ENCODE data around the gene CDYL2. TPM values are rescaled to one million over a fixed set of nuclear protein-coding genes. Genes with fewer than 3 reads are reported as not detected.

Gene CDYL2
- total and polyA plus RNA-seq, 5 donors from 2014 or later: 1.2 to 37.6 (median 1.6) TPM

DNA sequence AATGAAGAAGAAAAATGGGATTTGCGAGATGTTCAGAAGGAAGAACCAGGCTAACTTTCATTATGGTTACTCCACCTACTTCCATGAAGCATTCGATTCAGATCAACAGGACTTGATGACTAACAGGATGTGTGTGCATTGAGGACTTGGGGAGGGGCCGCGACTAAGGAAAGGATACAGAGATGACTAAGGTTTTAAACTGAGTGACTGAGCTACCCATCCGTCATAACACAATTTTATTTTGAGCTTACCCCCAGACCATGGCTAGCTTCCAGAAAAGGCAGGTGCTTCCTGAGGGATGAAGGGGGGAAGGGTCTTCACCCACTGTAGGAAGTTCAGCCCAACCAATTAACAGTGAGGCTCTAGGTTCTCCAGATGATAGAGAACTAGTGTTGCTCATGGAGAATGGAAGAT lies 2.5 kb upstream of the CDYL2 start:
- H3K4me1 ChIP-seq (ENCODE audit: control insufficient read depth, insufficient read depth, low read length, poor library complexity, severe bottlenecking): peaks cover 13% of the 10 kb centered on the region
- Mint-ChIP-seq H3K4me1 (peaks cover 2 to 25% (median 22%) of the 10 kb centered on the region in 4 donors), H3K4me3 (peak overlapping the region; percentile 2 to 86 (median 44))

DNA sequence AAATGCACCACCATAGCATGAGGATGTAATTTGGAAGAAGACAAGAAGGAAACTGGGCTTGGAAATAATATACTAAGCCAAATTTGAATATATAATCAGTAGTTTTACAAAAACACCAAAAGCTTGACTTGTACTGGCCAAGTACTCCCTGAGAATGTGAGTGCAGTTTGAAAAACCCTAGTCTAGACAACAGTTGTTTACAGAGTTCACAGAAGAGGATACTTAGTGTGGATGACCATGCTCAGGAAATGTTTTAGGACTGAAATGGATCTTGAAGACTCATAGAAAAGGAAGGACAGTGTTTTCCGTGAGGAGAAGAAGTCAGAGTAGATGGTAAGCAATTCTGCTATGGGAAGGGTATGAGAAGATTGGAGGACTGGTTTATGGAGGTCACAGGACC lies 1.9 kb upstream of the CDYL2 start:
- no peaks in the 10 kb centered on the region for H3K27me3 Mint-ChIP-seq
- H3K36me3 Mint-ChIP-seq: no peaks in the 10 kb centered on the region
- H3K36me3 ChIP-seq (ENCODE audit: control insufficient read depth, insufficient read depth, low read length): no peaks in the 10 kb centered on the region
- no peak for DNase-seq
- no peak overlapping the region for H3K27ac ChIP-seq (ENCODE audit: insufficient read depth, low read length, poor library complexity, severe bottlenecking)
- peak overlapping the region; percentile 68 to 86 (median 76) for H3K4me3 Mint-ChIP-seq
- H3K9me3 Mint-ChIP-seq: peaks cover 0 to 4% (median 0%) of the 10 kb centered on the region in 7 donors
- H3K4me1 Mint-ChIP-seq: peaks cover 4 to 27% (median 24%) of the 10 kb centered on the region in 4 donors
- H3K4me3 ChIP-seq (ENCODE audit: low read depth, low read length): no peak overlapping the region
- no peak for ATAC-seq (ENCODE audit: low read depth in 2 of 2)
- H3K4me1 ChIP-seq (ENCODE audit: control insufficient read depth, insufficient read depth, low read length, poor library complexity, severe bottlenecking): peaks cover 13% of the 10 kb centered on the region
- H3K27ac Mint-ChIP-seq: peak overlapping the region in 1 of 3 donors; percentile 48
- H3K9me3 ChIP-seq (ENCODE audit: control insufficient read depth in 2 of 2, low read length in 2 of 2): no peaks in the 10 kb centered on the region
- H3K27me3 ChIP-seq (ENCODE audit: control insufficient read depth, insufficient read depth, low read length): no peaks in the 10 kb centered on the region

More for the DNA sequence above, 2.5 kb upstream of the CDYL2 start:
- Histone ChIP-seq H3K9me3 (ENCODE audit: control insufficient read depth in 2 of 2, low read length in 2 of 2) (no peaks in the 10 kb centered on the region), H3K4me3 (ENCODE audit: low read depth, low read length) (no peak overlapping the region), H3K27me3 (ENCODE audit: control insufficient read depth, insufficient read depth, low read length) (no peaks in the 10 kb centered on the region), H3K27ac (ENCODE audit: insufficient read depth, low read length, poor library complexity, severe bottlenecking) (no peak overlapping the region), H3K36me3 (ENCODE audit: control insufficient read depth, insufficient read depth, low read length) (no peaks in the 10 kb centered on the region)
- Mint-ChIP-seq H3K36me3 (no peaks in the 10 kb centered on the region), H3K9me3 (peaks cover 0 to 4% (median 0%) of the 10 kb centered on the region in 7 donors), H3K27ac (peak overlapping the region in 1 of 3 donors; percentile 45), H3K27me3 (no peaks in the 10 kb centered on the region)
- ATAC-seq (ENCODE audit: low read depth in 2 of 2) (peak; percentile 75 to 77), DNase-seq (peak in 2 of 3 donors; percentile 9 to 90)

DNA sequence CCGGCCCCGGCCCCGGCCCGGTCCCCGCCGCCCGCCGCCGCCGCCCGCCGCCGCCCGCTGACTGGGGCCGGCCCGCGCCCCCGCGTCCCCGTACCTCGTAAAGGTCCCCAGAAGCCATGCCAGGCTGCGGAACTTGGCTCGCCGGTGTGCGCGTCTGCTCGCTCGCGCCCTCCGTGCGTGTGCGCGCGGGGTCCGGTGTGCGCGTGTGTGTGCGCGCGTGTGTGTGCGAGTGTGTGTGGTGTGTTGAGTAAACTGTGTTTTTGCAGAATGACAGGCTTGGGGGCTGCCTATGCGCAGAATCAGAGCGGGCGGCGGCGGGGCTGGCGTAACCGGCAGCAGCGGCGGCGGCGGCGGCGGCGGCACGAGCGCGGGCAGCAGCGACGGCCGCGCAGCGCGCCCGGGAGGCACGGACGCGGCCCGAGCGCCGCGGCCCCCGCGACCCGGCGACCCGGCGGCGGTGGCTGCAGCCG lies 307 bp downstream of the CDYL2 start:
- Mint-ChIP-seq H3K27ac (peak overlapping the region; percentile 22 to 95 (median 90)), H3K36me3 (no peaks in the 10 kb centered on the region), H3K9me3 (peaks cover 0 to 4% (median 0%) of the 10 kb centered on the region in 7 donors), H3K4me3 (peak overlapping the region; percentile 93 to 96 (median 95)), H3K4me1 (peaks cover 4 to 36% (median 33%) of the 10 kb centered on the region in 4 donors), H3K27me3 (no peaks in the 10 kb centered on the region)
- Histone ChIP-seq H3K4me1 (ENCODE audit: control insufficient read depth, insufficient read depth, low read length, poor library complexity, severe bottlenecking) (peaks cover 13% of the 10 kb centered on the region), H3K9me3 (ENCODE audit: control insufficient read depth in 2 of 2, low read length in 2 of 2) (no peaks in the 10 kb centered on the region), H3K36me3 (ENCODE audit: control insufficient read depth, insufficient read depth, low read length) (no peaks in the 10 kb centered on the region), H3K27ac (ENCODE audit: insufficient read depth, low read length, poor library complexity, severe bottlenecking) (no peak overlapping the region), H3K27me3 (ENCODE audit: control insufficient read depth, insufficient read depth, low read length) (no peaks in the 10 kb centered on the region), H3K4me3 (ENCODE audit: low read depth, low read length) (no peak overlapping the region)
- peak; percentile 15 to 75 (median 56) for DNase-seq
- ATAC-seq (ENCODE audit: low read depth in 2 of 2): peak; percentile 35 to 54

DNA sequence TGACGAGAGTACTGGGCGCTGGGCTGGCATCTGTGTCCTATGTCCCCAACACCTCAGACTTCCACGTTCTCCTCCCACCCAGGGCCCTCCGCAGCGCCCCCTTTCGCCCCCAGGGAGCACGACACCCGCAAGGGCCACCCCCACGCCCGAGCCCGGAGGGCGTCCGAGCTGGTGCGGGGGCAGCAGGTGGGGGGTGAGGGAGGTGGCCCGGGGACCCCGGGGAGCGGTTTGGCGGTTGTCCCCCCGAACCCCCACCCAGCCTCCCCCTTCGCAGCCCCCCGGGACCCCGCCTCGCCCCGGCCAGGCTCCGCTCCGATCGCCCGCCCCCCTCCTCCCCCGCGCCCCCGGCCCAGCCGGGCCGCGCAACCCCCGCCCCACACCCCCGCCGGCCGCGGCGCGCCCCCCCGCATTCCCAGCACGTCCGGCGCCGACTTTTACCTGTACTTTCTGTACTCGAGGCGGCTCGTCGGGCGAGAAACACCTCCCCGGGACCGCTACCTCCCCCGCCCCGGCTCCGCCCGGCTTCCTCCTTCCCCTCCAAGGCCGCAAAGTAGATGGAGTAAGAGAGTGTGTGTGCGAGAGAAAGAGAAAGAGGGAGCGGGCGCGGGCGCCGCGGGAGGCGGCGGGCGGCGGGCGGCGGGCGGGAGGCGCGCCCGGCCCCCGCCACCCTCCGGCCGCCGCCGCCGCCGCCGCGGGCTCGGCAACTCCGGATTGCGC lies 901 bp downstream of the CDYL2 start:
- Histone ChIP-seq H3K36me3 (ENCODE audit: control insufficient read depth, insufficient read depth, low read length) (no peaks in the 10 kb centered on the region), H3K27me3 (ENCODE audit: control insufficient read depth, insufficient read depth, low read length) (no peaks in the 10 kb centered on the region), H3K9me3 (ENCODE audit: control insufficient read depth in 2 of 2, low read length in 2 of 2) (no peaks in the 10 kb centered on the region), H3K27ac (ENCODE audit: insufficient read depth, low read length, poor library complexity, severe bottlenecking) (no peak overlapping the region), H3K4me1 (ENCODE audit: control insufficient read depth, insufficient read depth, low read length, poor library complexity, severe bottlenecking) (peaks cover 13% of the 10 kb centered on the region), H3K4me3 (ENCODE audit: low read depth, low read length) (no peak overlapping the region)
- Mint-ChIP-seq H3K36me3 (no peaks in the 10 kb centered on the region), H3K27me3 (no peaks in the 10 kb centered on the region), H3K27ac (peak overlapping the region; percentile 21 to 32 (median 22)), H3K4me3 (peak overlapping the region; percentile 91 to 96 (median 92)), H3K9me3 (peaks cover 0 to 4% (median 0%) of the 10 kb centered on the region in 7 donors), H3K4me1 (peaks cover 4 to 36% (median 33%) of the 10 kb centered on the region in 4 donors)
- peak; percentile 12 to 65 (median 29) for DNase-seq
- peak; percentile 10 to 17 for ATAC-seq (ENCODE audit: low read depth in 2 of 2)

DNA sequence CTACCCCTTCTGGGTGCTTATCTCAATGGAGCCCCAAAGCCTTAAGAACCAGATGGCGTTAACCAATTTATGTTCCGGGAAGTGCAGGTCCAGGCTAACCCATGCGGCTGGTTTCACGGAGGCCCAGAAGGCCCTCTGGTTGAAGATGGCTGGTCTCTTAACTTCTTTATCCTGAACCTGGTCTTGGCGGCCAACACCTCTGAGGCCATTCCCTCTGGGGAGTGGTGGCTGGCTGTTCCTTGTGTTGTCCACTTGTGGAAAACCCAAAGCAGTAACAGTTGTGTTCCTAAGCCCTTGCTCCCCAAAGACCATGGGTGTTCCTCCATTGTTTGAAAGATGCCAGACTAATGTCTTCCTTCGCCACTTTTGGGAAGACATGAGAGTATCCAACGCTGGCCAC lies 1.5 kb downstream of the CDYL2 start:
- peak overlapping the region in 1 of 3 donors; percentile 55 for H3K27ac Mint-ChIP-seq
- H3K27me3 Mint-ChIP-seq: no peaks in the 10 kb centered on the region
- no peaks in the 10 kb centered on the region for H3K27me3 ChIP-seq (ENCODE audit: control insufficient read depth, insufficient read depth, low read length)
- H3K36me3 ChIP-seq (ENCODE audit: control insufficient read depth, insufficient read depth, low read length): no peaks in the 10 kb centered on the region
- ATAC-seq (ENCODE audit: low read depth in 2 of 2): no peak
- peaks cover 0 to 4% (median 0%) of the 10 kb centered on the region in 7 donors for H3K9me3 Mint-ChIP-seq
- peaks cover 13% of the 10 kb centered on the region for H3K4me1 ChIP-seq (ENCODE audit: control insufficient read depth, insufficient read depth, low read length, poor library complexity, severe bottlenecking)
- H3K4me3 Mint-ChIP-seq: peak overlapping the region; percentile 82 to 93 (median 86)
- peaks cover 4 to 36% (median 33%) of the 10 kb centered on the region in 4 donors for H3K4me1 Mint-ChIP-seq
- no peaks in the 10 kb centered on the region for H3K36me3 Mint-ChIP-seq
- no peak for DNase-seq
- peak overlapping the region; percentile 16 for H3K4me3 ChIP-seq (ENCODE audit: low read depth, low read length)
- H3K9me3 ChIP-seq (ENCODE audit: control insufficient read depth in 2 of 2, low read length in 2 of 2): no peaks in the 10 kb centered on the region
- H3K27ac ChIP-seq (ENCODE audit: insufficient read depth, low read length, poor library complexity, severe bottlenecking): no peak overlapping the region

DNA sequence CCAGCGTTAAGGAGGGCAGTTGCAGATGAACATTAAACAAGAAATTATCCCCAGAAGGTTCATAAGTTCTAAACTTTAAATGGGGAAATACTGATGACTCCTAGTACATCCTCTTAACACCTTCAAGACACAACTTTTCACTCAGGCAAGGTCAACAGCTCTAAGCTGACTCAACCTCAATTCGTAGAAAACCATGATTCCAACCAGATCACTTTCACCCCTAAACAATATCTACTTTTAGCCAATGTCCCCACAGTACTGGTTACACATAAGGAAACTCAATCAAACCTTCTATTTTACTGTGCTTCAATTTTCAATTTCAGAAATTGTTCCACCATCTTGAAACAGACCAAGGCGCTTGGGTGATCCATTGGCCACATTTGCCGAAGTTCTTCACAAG lies 2.3 kb downstream of the CDYL2 start:
- ATAC-seq (ENCODE audit: low read depth in 2 of 2) (no peak), DNase-seq (no peak)
- peaks cover 0 to 4% (median 0%) of the 10 kb centered on the region in 7 donors for H3K9me3 Mint-ChIP-seq
- no peaks in the 10 kb centered on the region for H3K36me3 Mint-ChIP-seq
- no peak overlapping the region for H3K27ac ChIP-seq (ENCODE audit: insufficient read depth, low read length, poor library complexity, severe bottlenecking)
- H3K27ac Mint-ChIP-seq: peak overlapping the region in 1 of 3 donors; percentile 47
- peaks cover 4 to 42% (median 33%) of the 10 kb centered on the region in 4 donors for H3K4me1 Mint-ChIP-seq
- no peak overlapping the region for H3K4me3 ChIP-seq (ENCODE audit: low read depth, low read length)
- H3K27me3 ChIP-seq (ENCODE audit: control insufficient read depth, insufficient read depth, low read length): no peaks in the 10 kb centered on the region
- no peaks in the 10 kb centered on the region for H3K9me3 ChIP-seq (ENCODE audit: control insufficient read depth in 2 of 2, low read length in 2 of 2)
- no peaks in the 10 kb centered on the region for H3K27me3 Mint-ChIP-seq
- peak overlapping the region; percentile 82 to 93 (median 86) for H3K4me3 Mint-ChIP-seq
- H3K36me3 ChIP-seq (ENCODE audit: control insufficient read depth, insufficient read depth, low read length): no peaks in the 10 kb centered on the region
- H3K4me1 ChIP-seq (ENCODE audit: control insufficient read depth, insufficient read depth, low read length, poor library complexity, severe bottlenecking): peaks cover 11% of the 10 kb centered on the region

DNA sequence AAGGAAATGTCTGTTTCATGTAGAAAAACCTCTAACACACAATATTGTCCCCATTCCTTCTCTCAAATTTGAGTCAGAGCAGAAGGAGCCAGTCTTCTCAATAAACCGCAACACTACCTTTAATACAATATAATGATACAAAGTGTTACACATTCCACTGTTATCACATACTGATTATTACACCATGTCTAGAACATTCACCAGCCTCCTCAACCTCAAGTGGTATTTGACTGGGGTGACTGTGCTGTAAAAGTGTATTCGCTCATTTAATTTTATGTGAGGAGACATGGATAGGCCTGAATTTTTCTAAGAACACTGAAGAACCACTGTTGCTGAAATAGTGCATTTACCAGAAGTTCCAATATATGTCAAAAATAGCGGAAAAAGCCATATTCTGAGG lies 10.3 kb downstream of the CDYL2 start:
- Mint-ChIP-seq H3K27ac (no peak overlapping the region), H3K4me3 (no peak overlapping the region), H3K27me3 (no peaks in the 10 kb centered on the region), H3K4me1 (peaks cover 0 to 28% (median 15%) of the 10 kb centered on the region in 4 donors), H3K9me3 (peaks cover 0 to 3% (median 0%) of the 10 kb centered on the region in 7 donors), H3K36me3 (no peaks in the 10 kb centered on the region)
- ATAC-seq (ENCODE audit: low read depth in 2 of 2) (no peak), DNase-seq (no peak)
- Histone ChIP-seq H3K4me1 (ENCODE audit: control insufficient read depth, insufficient read depth, low read length, poor library complexity, severe bottlenecking) (no peaks in the 10 kb centered on the region), H3K36me3 (ENCODE audit: control insufficient read depth, insufficient read depth, low read length) (no peaks in the 10 kb centered on the region), H3K27ac (ENCODE audit: insufficient read depth, low read length, poor library complexity, severe bottlenecking) (no peak overlapping the region), H3K9me3 (ENCODE audit: control insufficient read depth in 2 of 2, low read length in 2 of 2) (no peaks in the 10 kb centered on the region), H3K27me3 (ENCODE audit: control insufficient read depth, insufficient read depth, low read length) (no peaks in the 10 kb centered on the region), H3K4me3 (ENCODE audit: low read depth, low read length) (no peak overlapping the region)

Measured in CD4-positive, CD25-positive, alpha-beta regulatory T cell (primary cell).